OCI-LY3 (cell line): ENCODE measurements around the gene RAD51.
A peak's percentile ranks its signal among the peaks of the same experiment; 100 is the strongest.

Source experiments
- H2AFZ ChIP-seq: fragments of 200-600, 300-600 bp; shearing (Covaris generic); 2 replicates; pipeline ENCODE4 v1.6.0; 2014; ENCODE audit warnings: antibody characterized with exemption, low read depth, low read length
- H3K27ac ChIP-seq: fragments of 200-600, 300-600 bp; sonication (generic); 2 replicates; pipeline ENCODE4 v1.5.1; 2014; ENCODE audit warnings: mild to moderate bottlenecking, low read length, moderate library complexity, mixed read lengths
- H3K27me3 ChIP-seq: fragments of 200-600, 300-600 bp; sonication (generic); 2 replicates; pipeline ENCODE4 v1.6.1; 2014; ENCODE audit warnings: low read depth, low read length, mixed read lengths
- H3K36me3 ChIP-seq: fragments of 200-600, 300-600 bp; sonication (generic); replicated peaks from 2 replicates; pipeline ENCODE3; 2014; ENCODE audit warnings: low read depth, low read length, mixed read lengths
- H3K4me1 ChIP-seq: fragments of 300-600, 200-600 bp; sonication (generic); 2 replicates; pipeline ENCODE4 v1.6.1; 2014; ENCODE audit warnings: low read length, mixed read lengths
- H3K4me2 ChIP-seq: fragments of 200-600, 300-600 bp; sonication (generic); 2 replicates; pipeline ENCODE4 v1.6.1; 2014; ENCODE audit warnings: low read length, mixed read lengths
- H3K4me3 ChIP-seq: fragments of 300-600, 200-600 bp; sonication (generic); 2 replicates; pipeline ENCODE4 v1.5.1; 2014; ENCODE audit warnings: antibody characterized with exemption, mild to moderate bottlenecking, low read length, moderate library complexity
- H3K79me2 ChIP-seq: fragments of 300-600, 200-600 bp; shearing (Covaris generic); 2 replicates; pipeline ENCODE4 v1.6.1; 2014; ENCODE audit warnings: mild to moderate bottlenecking, low read length, mixed read lengths
- H3K9ac ChIP-seq: fragments of 300-600, 200-600 bp; shearing (Covaris generic); 2 replicates; pipeline ENCODE4 v1.6.0; 2014; ENCODE audit warnings: mild to moderate bottlenecking, low read length, moderate library complexity
- H3K9me3 ChIP-seq: fragments of 200-600, 300-600 bp; shearing (Covaris generic); 2 replicates; pipeline ENCODE4 v1.6.1; 2014; ENCODE audit warnings: low read length, mixed read lengths; ENCODE audit not compliant: insufficient read depth
- H4K20me1 ChIP-seq: fragments of 200-600, 300-600 bp; sonication (generic); 2 replicates; pipeline ENCODE4 v1.6.1; 2016; ENCODE audit warnings: low read length, mixed read lengths; ENCODE audit not compliant: insufficient read depth
- CTCF ChIP-seq: fragments of 200-600, 300-600 bp; sonication (generic); IDR thresholded peaks from 2 replicates; pipeline ENCODE4 v1.5.1; 2014; ENCODE audit warnings: antibody characterized with exemption, low read length, low read depth
- EZH2phosphoT487 ChIP-seq: fragments of 200-600 bp; shearing (Covaris generic); IDR thresholded peaks from 2 replicates; pipeline ENCODE4 v1.6.1; 2018; ENCODE audit warnings: antibody characterized with exemption, mixed run types, low read depth

The RAD51 gene

GRCh38 chr15:40754574-40754882, 59.6 kb downstream of the RAD51 start:
- H3K79me2 ChIP-seq, result peaks cover 37% of the 10 kb centered on the region
- H3K9ac ChIP-seq, result peak overlapping the region; percentile 78
- peaks cover 25% of the 10 kb centered on the region for H3K36me3 ChIP-seq
- peak overlapping the region; percentile 88 for H3K4me2 ChIP-seq
- no peak overlapping the region for H2AFZ ChIP-seq
- H3K4me1 ChIP-seq, result peaks cover 12% of the 10 kb centered on the region; the same call in 1 of the 2 replicates
- no peaks in the 10 kb centered on the region for H3K27me3 ChIP-seq
- no peaks in the 10 kb centered on the region for H4K20me1 ChIP-seq
- TF ChIP-seq CTCF (no peak), EZH2phosphoT487 (no peak)
- H3K27ac ChIP-seq, result no peak overlapping the region
- H3K9me3 ChIP-seq, result no peaks in the 10 kb centered on the region
- H3K4me3 ChIP-seq, result peak overlapping the region; percentile 96

- H3K4me1 ChIP-seq, result peaks cover 14% of the 10 kb centered on the region
- peaks cover 37% of the 10 kb centered on the region for H3K79me2 ChIP-seq
- peak within 1 kb of the TSS; percentile 67 for H3K27ac ChIP-seq
- H3K36me3 ChIP-seq, result peaks cover 23% of the 10 kb centered on the region
- H2AFZ ChIP-seq, result peak within 1 kb of the TSS; percentile 81; the same call in 1 of the 2 replicates
- peak within 1 kb of the TSS; percentile 96 for H3K4me3 ChIP-seq
- H3K9ac ChIP-seq, result peak within 1 kb of the TSS; percentile 92
- peak within 1 kb of the TSS; percentile 88 for H3K4me2 ChIP-seq
- TF ChIP-seq EZH2phosphoT487 (no peak), CTCF (no peak)
- no peaks in the 10 kb centered on the region for H3K9me3 ChIP-seq
- no peaks in the 10 kb centered on the region for H4K20me1 ChIP-seq
- H3K27me3 ChIP-seq, result no peaks in the 10 kb centered on the region
Measured at GRCh38 chr15:40754883-40755811, 60.2 kb downstream of the RAD51 start, which contains the start of gene RMDN3. Gene RMDN3 (minus strand): TSS chr15:40755254. CDS start chr15:40754783, 471 bp downstream.

GRCh38 chr15:40755812-40756208, 60.8 kb downstream of the RAD51 start:
- Histone ChIP-seq H3K9ac (peak overlapping the region; percentile 92), H3K4me2 (peak overlapping the region; percentile 80), H3K27me3 (no peaks in the 10 kb centered on the region), H3K4me3 (peak overlapping the region; percentile 96), H3K27ac (peak overlapping the region; percentile 67), H2AFZ (peak overlapping the region; percentile 81; the same call in 1 of the 2 replicates), H4K20me1 (no peaks in the 10 kb centered on the region), H3K4me1 (peaks cover 20% of the 10 kb centered on the region), H3K79me2 (peaks cover 37% of the 10 kb centered on the region), H3K9me3 (no peaks in the 10 kb centered on the region), H3K36me3 (peaks cover 20% of the 10 kb centered on the region)
- no peak for TF ChIP-seq EZH2phosphoT487
- TF ChIP-seq CTCF, result no peak

GRCh38 chr15:40756938-40757337, 62.0 kb downstream of the RAD51 start:
- no peak overlapping the region for H3K4me3 ChIP-seq
- no peak overlapping the region for H3K27ac ChIP-seq
- H3K4me2 ChIP-seq, result no peak overlapping the region
- H3K36me3 ChIP-seq, result peaks cover 9% of the 10 kb centered on the region
- no peaks in the 10 kb centered on the region for H3K27me3 ChIP-seq
- no peak overlapping the region for H2AFZ ChIP-seq
- no peaks in the 10 kb centered on the region for H3K9me3 ChIP-seq
- peaks cover 22% of the 10 kb centered on the region for H3K4me1 ChIP-seq
- peaks cover 29% of the 10 kb centered on the region for H3K79me2 ChIP-seq
- no peaks in the 10 kb centered on the region for H4K20me1 ChIP-seq
- no peak for TF ChIP-seq CTCF
- TF ChIP-seq EZH2phosphoT487, result no peak
- no peak overlapping the region for H3K9ac ChIP-seq
